C4-2B (cell line): Measurements from ENCODE around the gene IQGAP2.

Experiments used
- CTCF ChIP-seq: fragments of 450-650 bp; conservative IDR thresholded peaks from 2 replicates; pipeline ENCODE4 v1.5.1; 2017; ENCODE audit warnings: mild to moderate bottlenecking
- ZFX ChIP-seq: fragments of 450-650 bp; IDR thresholded peaks from 2 replicates; pipeline ENCODE4 v1.6.1; 2017

- no peak for TF ChIP-seq CTCF
- TF ChIP-seq ZFX: no peak
These were observed 214.6 kb downstream of the IQGAP2 start for GRCh38 chr5:76617675-76618074.
